Hepatocyte (in vitro differentiated cells): ENCODE data around the gene TBCEL.

Source experiments
- EZH2phosphoT487 ChIP-seq: fragments of 200-600 bp; sonication (generic); IDR thresholded peaks from one replicate; pipeline ENCODE4 v1.6.1; 2018; ENCODE audit warnings: antibody characterized with exemption, mild to moderate bottlenecking, low read depth, moderate library complexity; ENCODE audit not compliant: unreplicated experiment, severe bottlenecking
- TF ChIP-seq, protein P1 (sequence below): fragments of 200-600 bp; sonication (generic); IDR thresholded peaks from 2 replicates; pipeline ENCODE4 v1.5.1; 2016; ENCODE audit warnings: antibody characterized with exemption, mild to moderate bottlenecking; ENCODE audit not compliant: poor library complexity

DNA sequence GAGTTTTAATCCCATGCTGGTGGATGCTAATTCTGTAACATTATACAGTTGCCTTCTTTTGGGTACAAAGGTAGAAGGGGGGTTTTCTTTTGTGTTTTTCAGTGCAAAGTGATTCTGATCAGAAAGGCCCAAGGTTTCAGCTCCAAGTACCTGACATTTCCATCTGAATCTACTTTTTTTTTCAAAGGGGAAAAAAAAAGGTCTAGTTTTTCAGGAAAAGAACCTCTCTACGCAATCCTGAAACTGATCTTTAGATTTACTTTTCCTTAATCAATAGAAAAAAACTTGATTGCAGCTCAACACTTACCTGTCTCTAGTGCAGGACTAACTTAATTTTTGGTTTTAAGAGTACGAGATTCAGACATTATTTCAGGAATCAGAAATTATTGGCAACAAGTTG is 77.0 kb downstream of the TBCEL start, which contains the start of gene TECTA:
- no peak for TF ChIP-seq EZH2phosphoT487
- TF ChIP-seq, protein P1, sequence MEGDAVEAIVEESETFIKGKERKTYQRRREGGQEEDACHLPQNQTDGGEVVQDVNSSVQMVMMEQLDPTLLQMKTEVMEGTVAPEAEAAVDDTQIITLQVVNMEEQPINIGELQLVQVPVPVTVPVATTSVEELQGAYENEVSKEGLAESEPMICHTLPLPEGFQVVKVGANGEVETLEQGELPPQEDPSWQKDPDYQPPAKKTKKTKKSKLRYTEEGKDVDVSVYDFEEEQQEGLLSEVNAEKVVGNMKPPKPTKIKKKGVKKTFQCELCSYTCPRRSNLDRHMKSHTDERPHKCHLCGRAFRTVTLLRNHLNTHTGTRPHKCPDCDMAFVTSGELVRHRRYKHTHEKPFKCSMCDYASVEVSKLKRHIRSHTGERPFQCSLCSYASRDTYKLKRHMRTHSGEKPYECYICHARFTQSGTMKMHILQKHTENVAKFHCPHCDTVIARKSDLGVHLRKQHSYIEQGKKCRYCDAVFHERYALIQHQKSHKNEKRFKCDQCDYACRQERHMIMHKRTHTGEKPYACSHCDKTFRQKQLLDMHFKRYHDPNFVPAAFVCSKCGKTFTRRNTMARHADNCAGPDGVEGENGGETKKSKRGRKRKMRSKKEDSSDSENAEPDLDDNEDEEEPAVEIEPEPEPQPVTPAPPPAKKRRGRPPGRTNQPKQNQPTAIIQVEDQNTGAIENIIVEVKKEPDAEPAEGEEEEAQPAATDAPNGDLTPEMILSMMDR: no peak
